Endothelial cell of umbilical vein (primary cell): ENCODE measurements around the gene VIPR2. TPM values are rescaled to one million over a fixed set of nuclear protein-coding genes. Genes with fewer than 3 reads are reported as not detected.

ENCODE experiments used
- BruUV-seq: library from RNA; stranded (reverse); fragments of 400-500 nt; replicated peaks from 2 replicates; lab custom pipeline; 2021; lab: Mats Ljungman, UMichigan
- CTCF ChIA-PET: fragments of 300-600, 350-600 bp; sonication (Branson Sonifier 250); formaldehyde crosslinking; loops from one replicate; lab custom pipeline; 2021; ENCODE audit warnings: antibody characterized with exemption, inconsistent platforms; lab: Charles Lee
- POLR2A ChIA-PET: fragments of 300-600, 350-600 bp; sonication (Branson Sonifier 250); formaldehyde crosslinking; loops from one replicate; lab custom pipeline; 2021; ENCODE audit warnings: antibody characterized with exemption, inconsistent platforms; lab: Charles Lee
- DNase-seq: peaks from one replicate; pipeline ENCODE4 v3.0.0-alpha.2; 2011; ENCODE audit warnings: low read depth, low spot score
- FAIRE-seq: peaks from 2 replicates; lab custom pipeline; 2011; peaks lifted over from hg19 to GRCh38; lab: Jason Lieb, UNC
- H2AFZ ChIP-seq: 2 replicates; pipeline ENCODE4 v1.6.0; 2012; ENCODE audit warnings: low read depth, low read length, control low read depth, inconsistent platforms
- H3K27ac ChIP-seq: 2 replicates; pipeline ENCODE4 v1.5.1; 2011; ENCODE audit warnings: low read depth, mild to moderate bottlenecking, control low read depth, low read length, moderate library complexity; ENCODE audit not compliant: insufficient read depth
- H3K27me3 ChIP-seq, 2 experiments: 2 replicates each; pipeline versions ENCODE4 v1.6.0 to v1.6.1; 2011; ENCODE audit warnings: low read length in 2 of 2, mixed read lengths in 1 of 2; ENCODE audit not compliant: control insufficient read depth in 2 of 2, insufficient read depth in 2 of 2
- H3K36me3 ChIP-seq, 2 experiments: 2 replicates in 1 of 2; 3 replicates in 1 of 2; pipeline ENCODE4 v1.5.1; 2011; ENCODE audit warnings: low read length in 2 of 2, mild to moderate bottlenecking in 1 of 2, moderate library complexity in 1 of 2; ENCODE audit not compliant: control insufficient read depth in 2 of 2, insufficient read depth in 2 of 2; ENCODE audit errors: extremely low read depth in 1 of 2
- H3K4me1 ChIP-seq: 3 replicates; pipeline ENCODE4 v1.5.1; 2011; ENCODE audit warnings: mild to moderate bottlenecking, low read length; ENCODE audit not compliant: control insufficient read depth, insufficient read depth; ENCODE audit errors: extremely low read depth
- H3K4me2 ChIP-seq: 2 replicates; pipeline ENCODE4 v1.6.1; 2011; ENCODE audit warnings: low read length, control low read depth, mixed read lengths; ENCODE audit not compliant: insufficient read depth
- H3K4me3 ChIP-seq, 3 experiments: fragments of 200-600 bp in 1 of 3; sonication (generic), shearing (Covaris generic) in 1 of 3; replicated peaks in 1 of 3; 2 replicates each; pipeline ENCODE4 v1.5.1; 2011 to 2016; ENCODE audit warnings: control low read depth in 3 of 3, low read length in 3 of 3, mild to moderate bottlenecking in 2 of 3, inconsistent platforms in 1 of 3, low read depth in 1 of 3, moderate library complexity in 1 of 3; ENCODE audit not compliant: insufficient read depth in 1 of 3
- H3K79me2 ChIP-seq: 2 replicates; pipeline ENCODE4 v1.6.0; 2012; ENCODE audit warnings: low read length, inconsistent platforms; ENCODE audit not compliant: control insufficient read depth, insufficient read depth
- H3K9ac ChIP-seq: replicated peaks from 2 replicates; pipeline ENCODE3; 2011; ENCODE audit warnings: low read length, control low read depth; ENCODE audit not compliant: insufficient read depth; ENCODE audit errors: extremely low read depth
- H3K9me1 ChIP-seq: replicated peaks from 3 replicates; pipeline ENCODE4 v1.6.0; 2011; ENCODE audit warnings: mild to moderate bottlenecking, low read length; ENCODE audit not compliant: control insufficient read depth, insufficient read depth; ENCODE audit errors: extremely low read depth
- H3K9me3 ChIP-seq: replicated peaks from 2 replicates; pipeline ENCODE4 v1.5.1; 2012; ENCODE audit warnings: low read length, inconsistent platforms; ENCODE audit not compliant: control insufficient read depth, insufficient read depth
- H4K20me1 ChIP-seq: replicated peaks from 2 replicates; pipeline ENCODE3; 2011; ENCODE audit warnings: mild to moderate bottlenecking, low read length; ENCODE audit not compliant: control insufficient read depth, insufficient read depth; ENCODE audit errors: extremely low read depth
- CTCF ChIP-seq, 2 donors: IDR thresholded peaks; 1 replicate in 1 of 2; 2 replicates in 1 of 2; pipeline ENCODE4 v1.5.1; 2011; ENCODE audit warnings: low read length in 2 of 2, mild to moderate bottlenecking in 2 of 2, moderate library complexity in 2 of 2, control low read depth in 1 of 2, inconsistent platforms in 1 of 2, low read depth in 1 of 2; ENCODE audit not compliant: insufficient read depth in 1 of 2; ENCODE audit errors: extremely low read depth in 1 of 2
- EZH2 ChIP-seq: IDR thresholded peaks from 2 replicates; pipeline ENCODE4 v1.6.1; 2012; ENCODE audit warnings: borderline replicate concordance, low read depth, mild to moderate bottlenecking, moderate library complexity, low read length, inconsistent platforms; ENCODE audit not compliant: severe bottlenecking
- FOS ChIP-seq: IDR thresholded peaks from 2 replicates; pipeline ENCODE4 v1.6.1; 2011; ENCODE audit warnings: mild to moderate bottlenecking, low read length, moderate library complexity, borderline replicate concordance; ENCODE audit not compliant: insufficient read depth
- GATA2 ChIP-seq: IDR thresholded peaks from 2 replicates; pipeline ENCODE4 v1.7.0; 2011; ENCODE audit warnings: low read depth, mild to moderate bottlenecking, moderate library complexity, mixed read lengths, low read length; ENCODE audit not compliant: insufficient read length, insufficient read depth
- JUN ChIP-seq: IDR thresholded peaks from 2 replicates; pipeline ENCODE4 v1.6.1; 2011; ENCODE audit warnings: borderline replicate concordance, low read depth; ENCODE audit not compliant: insufficient read length, insufficient read depth
- MAX ChIP-seq: IDR thresholded peaks from 2 replicates; pipeline ENCODE4 v1.6.1; 2011; ENCODE audit not compliant: insufficient read depth, insufficient read length
- MYC ChIP-seq: IDR thresholded peaks from one replicate; pipeline ENCODE4 v1.6.1; 2011; ENCODE audit warnings: mild to moderate bottlenecking, low read depth, low read length
- POLR2A ChIP-seq: IDR thresholded peaks from 2 replicates; pipeline ENCODE4 v1.6.1; 2012; ENCODE audit warnings: low read depth, mild to moderate bottlenecking, control low read depth, low read length
- POLR2AphosphoS5 ChIP-seq: IDR thresholded peaks from 2 replicates; pipeline ENCODE4 v1.6.1; 2012; ENCODE audit warnings: low read depth, mild to moderate bottlenecking, control low read depth, low read length, moderate library complexity; ENCODE audit not compliant: insufficient read depth
- dilution Hi-C: fragments of 300-500 bp; cut with MboI; formaldehyde crosslinking; loops from one replicate; pipeline ENCODE4 v1.15.0; 2019; ENCODE audit warnings: low sequenced_read_pairs; ENCODE audit not compliant: extremely low pct_ligation_motif_present
- intact Hi-C: fragments of 100-400 bp; cut with micrococcal nuclease; formaldehyde crosslinking; loops from one replicate; pipeline ENCODE4 v1.10.0; 2022
- polyA plus RNA-seq, 4 experiments: library from polyadenylated mRNA; depleted of rRNA in 3 of 4; stranded (reverse) in 3 of 4; unstranded in 1 of 4; fragments of >200 nt; gene quantifications; 2 replicates each; pipeline versions ENCODE4 v1.2.1 to v1.2.3, GENCODE V29; 2011 to 2012; ENCODE audit warnings: missing spikeins in 1 of 4
- total RNA-seq: library from RNA; stranded (reverse); gene quantifications from 2 replicates; pipeline ENCODE4 v1.2.3, GENCODE V29; 2021

VIPR2 gene
- total and polyA plus RNA-seq, 2 donors (not counting 3 experiments of a cell fraction or from before 2014, with no cell fraction given), result not detected

- H3K9me1 ChIP-seq, result no peaks in the 10 kb centered on the region
- ChIA-PET CTCF (no interaction called here), POLR2A (no interaction called here)
- no peaks in the 10 kb centered on the region for H3K36me3 ChIP-seq
- TF ChIP-seq JUN (no peak), GATA2 (no peak), POLR2A (no peak), EZH2 (no peak), MYC (no peak), POLR2AphosphoS5 (no peak)
- no peak overlapping the region for H3K9ac ChIP-seq
- DNase-seq (no peak), FAIRE-seq (no peak)
- H3K4me2 ChIP-seq, result no peak overlapping the region
- dilution Hi-C loops (no loop called here), intact Hi-C loops (no loop called here)
- H4K20me1 ChIP-seq, result no peaks in the 10 kb centered on the region
- H2AFZ ChIP-seq, result no peak overlapping the region
- H3K27ac ChIP-seq, result no peak overlapping the region
- no peaks in the 10 kb centered on the region for H3K27me3 ChIP-seq
- H3K9me3 ChIP-seq, result no peaks in the 10 kb centered on the region
- no peaks in the 10 kb centered on the region for H3K4me1 ChIP-seq
- H3K79me2 ChIP-seq, result no peaks in the 10 kb centered on the region
- H3K4me3 ChIP-seq, result no peak overlapping the region
- BruUV-seq, result no TSS peak
Measured at GRCh38 chr7:159017741-159018140, 126.9 kb downstream of the VIPR2 start.

- Histone ChIP-seq H3K4me3 (no peak overlapping the region), H3K9me1 (no peaks in the 10 kb centered on the region), H3K9ac (no peak overlapping the region), H3K27me3 (no peaks in the 10 kb centered on the region), H3K9me3 (no peaks in the 10 kb centered on the region), H3K4me2 (no peak overlapping the region), H4K20me1 (no peaks in the 10 kb centered on the region), H3K4me1 (no peaks in the 10 kb centered on the region), H2AFZ (no peak overlapping the region), H3K36me3 (no peaks in the 10 kb centered on the region), H3K27ac (no peak overlapping the region), H3K79me2 (no peaks in the 10 kb centered on the region)
- DNase-seq (no peak), FAIRE-seq (no peak)
- TF ChIP-seq CTCF (IDR thresholded peaks at IDR 0.05; ENCODE audit: extremely low read depth in 1 of 2, insufficient read depth in 1 of 2, low read depth in 1 of 2, low read length in 2 of 2) (no peak), MAX (no peak), GATA2 (no peak), EZH2 (no peak), MYC (no peak), JUN (no peak), POLR2A (no peak), FOS (no peak), POLR2AphosphoS5 (no peak)
- CTCF ChIA-PET, result no interaction called here
- dilution Hi-C loops (no loop called here), intact Hi-C loops (no loop called here)
- BruUV-seq, result no TSS peak
- POLR2A ChIA-PET, result no interaction called here
Measured at GRCh38 chr7:159017210-159017609, 127.5 kb downstream of the VIPR2 start.
